C4-2B (cell line): ENCODE measurements around the gene BMP5.

Experiments
- H3K27ac ChIP-seq: fragments of 450-650 bp; 2 replicates; pipeline ENCODE4 v1.5.1; 2017
- ZFX ChIP-seq: fragments of 450-650 bp; IDR thresholded peaks from 2 replicates; pipeline ENCODE4 v1.6.1; 2017
- TF ChIP-seq, protein P1 (sequence below): fragments of 450-650 bp; conservative IDR thresholded peaks from 2 replicates; pipeline ENCODE4 v1.5.1; 2017; ENCODE audit warnings: mild to moderate bottlenecking

Gene BMP5

DNA sequence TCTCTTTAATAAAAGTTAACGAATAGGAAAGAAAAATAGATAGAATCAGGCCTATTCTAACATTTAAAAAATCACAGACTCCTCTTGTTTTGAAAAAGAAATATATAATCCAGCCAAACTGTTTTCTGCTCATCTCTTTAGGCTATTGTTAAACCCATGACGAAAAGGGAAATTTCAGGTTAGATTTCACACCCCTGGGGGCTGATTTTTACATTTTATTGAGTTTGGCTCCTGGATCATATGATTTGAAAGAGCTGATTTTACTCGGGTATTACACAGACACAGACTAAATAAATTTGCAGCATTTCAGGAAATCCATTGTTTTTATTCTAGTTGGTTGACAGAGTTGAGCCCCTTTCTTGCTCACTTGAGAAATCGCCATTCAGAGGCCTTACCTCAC lies 160.6 kb downstream of the BMP5 start:
- H3K27ac ChIP-seq: no peak overlapping the region
- no peak for TF ChIP-seq ZFX
- TF ChIP-seq, protein P1, sequence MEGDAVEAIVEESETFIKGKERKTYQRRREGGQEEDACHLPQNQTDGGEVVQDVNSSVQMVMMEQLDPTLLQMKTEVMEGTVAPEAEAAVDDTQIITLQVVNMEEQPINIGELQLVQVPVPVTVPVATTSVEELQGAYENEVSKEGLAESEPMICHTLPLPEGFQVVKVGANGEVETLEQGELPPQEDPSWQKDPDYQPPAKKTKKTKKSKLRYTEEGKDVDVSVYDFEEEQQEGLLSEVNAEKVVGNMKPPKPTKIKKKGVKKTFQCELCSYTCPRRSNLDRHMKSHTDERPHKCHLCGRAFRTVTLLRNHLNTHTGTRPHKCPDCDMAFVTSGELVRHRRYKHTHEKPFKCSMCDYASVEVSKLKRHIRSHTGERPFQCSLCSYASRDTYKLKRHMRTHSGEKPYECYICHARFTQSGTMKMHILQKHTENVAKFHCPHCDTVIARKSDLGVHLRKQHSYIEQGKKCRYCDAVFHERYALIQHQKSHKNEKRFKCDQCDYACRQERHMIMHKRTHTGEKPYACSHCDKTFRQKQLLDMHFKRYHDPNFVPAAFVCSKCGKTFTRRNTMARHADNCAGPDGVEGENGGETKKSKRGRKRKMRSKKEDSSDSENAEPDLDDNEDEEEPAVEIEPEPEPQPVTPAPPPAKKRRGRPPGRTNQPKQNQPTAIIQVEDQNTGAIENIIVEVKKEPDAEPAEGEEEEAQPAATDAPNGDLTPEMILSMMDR: no peak

DNA sequence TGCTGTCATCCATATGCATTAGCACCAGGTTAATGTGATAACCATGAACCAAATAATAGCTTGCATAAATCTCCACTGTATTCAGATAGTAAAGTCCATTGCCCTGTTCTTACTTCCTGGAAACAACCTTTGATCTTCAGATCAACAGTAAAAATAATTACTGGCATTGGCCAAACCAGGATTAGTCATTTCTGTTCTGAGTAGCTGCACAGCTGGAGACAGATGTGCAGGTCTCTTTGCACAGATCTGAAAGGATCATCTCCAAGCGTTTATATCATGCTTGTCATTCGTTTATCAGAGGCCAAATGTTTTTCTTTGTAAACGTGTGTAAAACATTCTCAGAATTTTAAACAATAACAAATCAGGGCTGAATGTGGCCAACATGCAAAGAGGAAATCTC lies 162.0 kb downstream of the BMP5 start:
- no peak for TF ChIP-seq ZFX
- TF ChIP-seq, protein P1: no peak
- H3K27ac ChIP-seq: no peak overlapping the region

DNA sequence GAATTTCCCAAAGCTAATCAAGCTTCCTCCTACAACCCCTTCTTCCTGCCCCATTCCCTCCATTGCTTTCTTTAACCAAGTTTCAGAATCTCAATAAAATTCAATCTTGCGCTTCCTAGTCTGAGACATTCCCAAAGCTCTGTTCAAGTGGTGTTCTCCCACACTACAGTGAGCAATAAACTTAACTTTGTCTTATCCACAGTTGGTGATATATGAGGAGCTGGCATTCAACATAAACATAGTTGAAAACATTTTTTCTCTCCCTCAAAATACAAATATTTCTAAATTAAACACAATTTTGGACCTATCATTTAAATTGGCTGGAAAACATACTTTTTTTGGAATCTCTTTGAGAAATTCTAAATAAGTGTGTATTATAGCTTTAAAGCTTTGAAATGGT lies 166.7 kb downstream of the BMP5 start:
- no peak overlapping the region for H3K27ac ChIP-seq
- TF ChIP-seq, protein P1: no peak
- TF ChIP-seq ZFX: no peak

DNA sequence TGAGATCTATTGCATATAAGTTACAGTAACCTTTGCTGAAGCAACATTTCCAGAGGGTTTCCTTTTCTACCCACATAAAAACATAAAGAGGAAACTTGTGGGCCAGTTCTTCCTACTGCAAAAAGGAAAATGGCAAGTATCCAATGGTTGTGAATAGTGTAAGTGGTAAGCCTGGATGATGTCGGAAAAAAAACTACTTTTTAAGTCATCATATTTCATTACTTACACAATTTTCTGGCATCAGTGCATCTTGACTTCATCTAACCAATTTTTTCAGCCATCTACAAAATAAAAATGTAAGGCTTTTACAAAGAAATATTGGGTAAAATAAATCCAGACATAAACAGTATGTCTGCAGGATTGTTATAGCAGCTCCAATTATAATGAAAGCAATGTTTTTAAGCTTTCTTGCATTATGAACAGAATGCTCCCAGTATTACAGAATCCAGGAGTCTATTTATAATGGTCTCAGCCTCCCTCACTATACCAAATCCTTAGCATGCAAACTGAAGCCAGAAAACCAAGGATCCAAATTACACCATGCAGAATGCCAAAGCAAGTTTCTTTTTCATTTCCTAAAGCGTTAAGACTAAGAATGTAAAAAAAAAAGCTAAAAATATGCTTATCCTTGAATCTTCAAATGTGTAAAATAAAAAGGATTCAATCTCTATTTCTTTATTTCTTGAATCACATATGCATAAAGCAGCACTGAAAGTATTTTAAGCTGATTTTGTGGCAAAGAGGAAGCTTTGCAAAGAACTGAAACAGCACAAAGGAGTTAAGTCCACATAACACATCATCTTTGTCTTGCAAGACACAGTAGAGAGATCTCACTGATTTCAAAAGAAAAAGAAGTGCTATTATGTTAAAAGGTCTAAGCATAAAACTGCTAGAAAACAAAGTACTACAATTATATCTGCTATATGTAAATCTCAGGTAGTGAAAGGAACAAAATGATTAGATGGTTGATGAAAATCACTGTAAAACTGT lies 169.6 kb downstream of the BMP5 start:
- TF ChIP-seq ZFX: no peak
- TF ChIP-seq, protein P1: no peak
- H3K27ac ChIP-seq: no peak overlapping the region

DNA sequence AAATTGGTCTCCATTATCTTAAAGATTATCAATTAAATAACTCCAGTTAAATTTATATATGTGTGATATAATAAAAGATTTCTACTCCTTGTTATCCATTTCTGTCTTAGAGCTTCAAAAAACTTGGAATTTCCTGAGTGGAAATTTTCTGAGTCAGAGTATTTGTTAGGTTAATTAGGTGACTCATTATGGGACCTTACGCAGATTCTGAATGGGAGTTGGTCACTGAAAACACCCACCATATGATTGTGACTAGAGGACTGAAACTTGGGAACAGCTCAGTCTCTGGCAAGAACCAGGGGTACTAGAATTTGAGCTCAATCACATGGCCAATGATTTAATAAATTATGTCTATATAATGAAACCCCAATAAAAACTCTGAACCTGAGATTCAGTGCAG lies 171.0 kb downstream of the BMP5 start:
- no peak overlapping the region for H3K27ac ChIP-seq
- no peak for TF ChIP-seq ZFX
- TF ChIP-seq, protein P1: no peak
